Keratinocyte (primary cell): Measurements from ENCODE around the gene ELOA.

Experiments
- EZH2 ChIP-seq: IDR thresholded peaks from one replicate; pipeline ENCODE4 v1.6.1; 2012; ENCODE audit warnings: inconsistent platforms, mild to moderate bottlenecking, low read length, moderate library complexity
- TF ChIP-seq, protein P1 (sequence below), 3 experiments: IDR thresholded peaks in 1 of 3; conservative IDR thresholded peaks in 1 of 3; optimal IDR thresholded peaks in 1 of 3; 2 replicates in 2 of 3; 3 replicates in 1 of 3; pipeline versions ENCODE3 to v1.5.1; 2011; ENCODE audit warnings: low read length in 3 of 3, mild to moderate bottlenecking in 3 of 3, moderate library complexity in 2 of 3, control low read depth in 1 of 3, inconsistent platforms in 1 of 3; ENCODE audit not compliant: insufficient read depth in 2 of 3; ENCODE audit errors: extremely low read depth in 1 of 3

DNA sequence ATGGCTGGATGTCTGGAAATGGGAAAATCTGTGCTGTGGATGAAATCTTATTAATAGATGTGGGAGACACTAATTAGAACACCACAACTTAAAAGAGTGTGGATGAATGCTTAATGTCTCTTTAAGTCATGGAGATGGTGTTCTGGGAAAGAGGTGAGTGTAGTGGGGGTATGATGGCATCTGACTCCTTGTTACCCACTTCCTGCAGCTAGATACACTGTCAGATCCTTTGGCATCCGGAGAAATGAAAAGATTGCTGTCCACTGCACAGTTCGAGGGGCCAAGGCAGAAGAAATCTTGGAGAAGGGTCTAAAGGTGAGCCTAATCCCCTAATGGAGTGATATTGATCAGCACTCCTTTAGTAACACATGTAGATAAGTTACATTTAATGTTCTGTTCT, 49.7 kb upstream of the ELOA start:
- TF ChIP-seq EZH2 = no peak
- TF ChIP-seq, protein P1, sequence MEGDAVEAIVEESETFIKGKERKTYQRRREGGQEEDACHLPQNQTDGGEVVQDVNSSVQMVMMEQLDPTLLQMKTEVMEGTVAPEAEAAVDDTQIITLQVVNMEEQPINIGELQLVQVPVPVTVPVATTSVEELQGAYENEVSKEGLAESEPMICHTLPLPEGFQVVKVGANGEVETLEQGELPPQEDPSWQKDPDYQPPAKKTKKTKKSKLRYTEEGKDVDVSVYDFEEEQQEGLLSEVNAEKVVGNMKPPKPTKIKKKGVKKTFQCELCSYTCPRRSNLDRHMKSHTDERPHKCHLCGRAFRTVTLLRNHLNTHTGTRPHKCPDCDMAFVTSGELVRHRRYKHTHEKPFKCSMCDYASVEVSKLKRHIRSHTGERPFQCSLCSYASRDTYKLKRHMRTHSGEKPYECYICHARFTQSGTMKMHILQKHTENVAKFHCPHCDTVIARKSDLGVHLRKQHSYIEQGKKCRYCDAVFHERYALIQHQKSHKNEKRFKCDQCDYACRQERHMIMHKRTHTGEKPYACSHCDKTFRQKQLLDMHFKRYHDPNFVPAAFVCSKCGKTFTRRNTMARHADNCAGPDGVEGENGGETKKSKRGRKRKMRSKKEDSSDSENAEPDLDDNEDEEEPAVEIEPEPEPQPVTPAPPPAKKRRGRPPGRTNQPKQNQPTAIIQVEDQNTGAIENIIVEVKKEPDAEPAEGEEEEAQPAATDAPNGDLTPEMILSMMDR (optimal IDR thresholded peaks at IDR 0.05 in 1 of 3, IDR thresholded peaks at IDR 0.05 in 1 of 3, conservative IDR thresholded peaks at IDR 0.05 in 1 of 3; ENCODE audit: extremely low read depth in 1 of 3, insufficient read depth in 2 of 3, low read length in 3 of 3) = no peak
